HepG2 (cell line): Measurements from ENCODE around the gene MEI1. TPM values are rescaled to one million over a fixed set of nuclear protein-coding genes. Genes with fewer than 3 reads are reported as not detected.
A peak's percentile ranks its signal among the peaks of the same experiment; 100 is the strongest.

Source experiments
- ERF ChIP-seq: IDR thresholded peaks from 2 replicates; pipeline ENCODE4 v1.6.1; 2018; ENCODE audit warnings: missing biosample characterization, missing genetic modification reagents
- ETV5 ChIP-seq: IDR thresholded peaks from 2 replicates; pipeline ENCODE4 v1.6.1; 2018; ENCODE audit warnings: missing biosample characterization, missing genetic modification reagents, inconsistent platforms, borderline replicate concordance
- FOSL2 ChIP-seq: sonication (generic); formaldehyde crosslinking; IDR thresholded peaks from 2 replicates; pipeline ENCODE4 v1.4.0; 2020; ENCODE audit warnings: missing genetic modification reagents
- HNF4G ChIP-seq, 2 experiments: sonication (generic) in 1 of 2; formaldehyde crosslinking in 1 of 2; IDR thresholded peaks; 2 replicates each; pipeline versions ENCODE4 v1.4.0 to v1.6.1; 2011 to 2020; ENCODE audit warnings: borderline replicate concordance in 2 of 2, low read depth in 2 of 2, mild to moderate bottlenecking in 2 of 2, low read length in 1 of 2, missing genetic modification reagents in 1 of 2, moderate library complexity in 1 of 2
- HNRNPLL ChIP-seq: fragments of 200-400 bp; formaldehyde crosslinking; IDR thresholded peaks from 2 replicates; pipeline ENCODE4 v1.6.1; 2017; ENCODE audit warnings: mild to moderate bottlenecking, low read depth, low read length; ENCODE audit not compliant: poor library complexity, severe bottlenecking
- KDM3A ChIP-seq: IDR thresholded peaks from 2 replicates; pipeline ENCODE4 v1.6.1; 2018; ENCODE audit warnings: low read depth, missing compliant biosample characterization
- PAF1 ChIP-seq: IDR thresholded peaks from 2 replicates; pipeline ENCODE4 v1.6.1; 2016; ENCODE audit warnings: missing genetic modification reagents, missing compliant biosample characterization
- RBFOX2 ChIP-seq: fragments of 200-400 bp; formaldehyde crosslinking; IDR thresholded peaks from 2 replicates; pipeline ENCODE4 v1.6.1; 2017; ENCODE audit warnings: low read depth, mild to moderate bottlenecking, low read length
- SRF ChIP-seq: IDR thresholded peaks from 2 replicates; pipeline ENCODE4 v1.6.1; 2011; ENCODE audit warnings: mild to moderate bottlenecking, low read depth, low read length, moderate library complexity
- ZNF274 ChIP-seq: sonication (generic); formaldehyde crosslinking; IDR thresholded peaks from 2 replicates; pipeline ENCODE4 v1.5.1; 2020; ENCODE audit warnings: mild to moderate bottlenecking, missing genetic modification reagents
- ZNF556 ChIP-seq: sonication (generic); formaldehyde crosslinking; IDR thresholded peaks from 2 replicates; pipeline ENCODE4 v1.4.0; 2020; ENCODE audit warnings: mild to moderate bottlenecking, missing genetic modification reagents, borderline replicate concordance
- ZNF879 ChIP-seq: sonication (generic); formaldehyde crosslinking; IDR thresholded peaks from 2 replicates; pipeline ENCODE4 v1.8.1; 2023; ENCODE audit warnings: missing genetic modification reagents
- ZSCAN21 ChIP-seq: sonication (generic); formaldehyde crosslinking; IDR thresholded peaks from 2 replicates; pipeline ENCODE4 v1.8.0; 2022; ENCODE audit warnings: mild to moderate bottlenecking, missing genetic modification reagents, moderate library complexity, borderline replicate concordance
- polyA plus RNA-seq, 8 experiments: library from polyadenylated mRNA; depleted of rRNA in 3 of 8; stranded (reverse) in 7 of 8; unstranded in 1 of 8; fragments of >200 nt; fragmentation: Illumina TruSeq in 4 of 8; extraction: Trizol in 4 of 8; gene quantifications; 2 replicates each; pipeline versions ENCODE4 v1.2.1 to v1.2.3, GENCODE V29; 2011 to 2016; ENCODE audit warnings: low read depth in 4 of 8, missing spikeins in 1 of 8, mixed read lengths in 1 of 8; ENCODE audit not compliant: insufficient read depth in 1 of 8
- total RNA-seq, 5 experiments: library from RNA; depleted of rRNA; stranded (reverse); fragments of >200 nt; fragmentation: Illumina TruSeq; extraction: Trizol; gene quantifications; 2 replicates each; pipeline ENCODE4 v1.2.3, GENCODE V29; 2016; ENCODE audit warnings: low read depth in 1 of 5
- TF ChIP-seq, protein P1 (sequence below): sonication (generic); formaldehyde crosslinking; IDR thresholded peaks from 2 replicates; pipeline ENCODE4 v1.4.0; 2020; ENCODE audit warnings: missing genetic modification reagents
- TF ChIP-seq, protein P2 (sequence below): sonication (generic); formaldehyde crosslinking; IDR thresholded peaks from 2 replicates; pipeline ENCODE4 v1.8.1; 2023; ENCODE audit warnings: missing genetic modification reagents, inconsistent platforms, borderline replicate concordance
- TF ChIP-seq, protein P3 (sequence below): sonication (generic); formaldehyde crosslinking; IDR thresholded peaks from 2 replicates; pipeline ENCODE4 v1.4.0; 2020; ENCODE audit warnings: missing genetic modification reagents, borderline replicate concordance
- TF ChIP-seq, protein P4 (sequence below): sonication (generic); formaldehyde crosslinking; IDR thresholded peaks from 2 replicates; pipeline ENCODE4 v1.9.0; 2021; ENCODE audit warnings: missing genetic modification reagents, borderline replicate concordance

Gene MEI1
- total and polyA plus RNA-seq, 2 of the 13 experiments (the other 11 are each of a cell fraction or from before 2014, with no cell fraction given): 0.75 to 1.9 TPM

- TF ChIP-seq, protein P1, sequence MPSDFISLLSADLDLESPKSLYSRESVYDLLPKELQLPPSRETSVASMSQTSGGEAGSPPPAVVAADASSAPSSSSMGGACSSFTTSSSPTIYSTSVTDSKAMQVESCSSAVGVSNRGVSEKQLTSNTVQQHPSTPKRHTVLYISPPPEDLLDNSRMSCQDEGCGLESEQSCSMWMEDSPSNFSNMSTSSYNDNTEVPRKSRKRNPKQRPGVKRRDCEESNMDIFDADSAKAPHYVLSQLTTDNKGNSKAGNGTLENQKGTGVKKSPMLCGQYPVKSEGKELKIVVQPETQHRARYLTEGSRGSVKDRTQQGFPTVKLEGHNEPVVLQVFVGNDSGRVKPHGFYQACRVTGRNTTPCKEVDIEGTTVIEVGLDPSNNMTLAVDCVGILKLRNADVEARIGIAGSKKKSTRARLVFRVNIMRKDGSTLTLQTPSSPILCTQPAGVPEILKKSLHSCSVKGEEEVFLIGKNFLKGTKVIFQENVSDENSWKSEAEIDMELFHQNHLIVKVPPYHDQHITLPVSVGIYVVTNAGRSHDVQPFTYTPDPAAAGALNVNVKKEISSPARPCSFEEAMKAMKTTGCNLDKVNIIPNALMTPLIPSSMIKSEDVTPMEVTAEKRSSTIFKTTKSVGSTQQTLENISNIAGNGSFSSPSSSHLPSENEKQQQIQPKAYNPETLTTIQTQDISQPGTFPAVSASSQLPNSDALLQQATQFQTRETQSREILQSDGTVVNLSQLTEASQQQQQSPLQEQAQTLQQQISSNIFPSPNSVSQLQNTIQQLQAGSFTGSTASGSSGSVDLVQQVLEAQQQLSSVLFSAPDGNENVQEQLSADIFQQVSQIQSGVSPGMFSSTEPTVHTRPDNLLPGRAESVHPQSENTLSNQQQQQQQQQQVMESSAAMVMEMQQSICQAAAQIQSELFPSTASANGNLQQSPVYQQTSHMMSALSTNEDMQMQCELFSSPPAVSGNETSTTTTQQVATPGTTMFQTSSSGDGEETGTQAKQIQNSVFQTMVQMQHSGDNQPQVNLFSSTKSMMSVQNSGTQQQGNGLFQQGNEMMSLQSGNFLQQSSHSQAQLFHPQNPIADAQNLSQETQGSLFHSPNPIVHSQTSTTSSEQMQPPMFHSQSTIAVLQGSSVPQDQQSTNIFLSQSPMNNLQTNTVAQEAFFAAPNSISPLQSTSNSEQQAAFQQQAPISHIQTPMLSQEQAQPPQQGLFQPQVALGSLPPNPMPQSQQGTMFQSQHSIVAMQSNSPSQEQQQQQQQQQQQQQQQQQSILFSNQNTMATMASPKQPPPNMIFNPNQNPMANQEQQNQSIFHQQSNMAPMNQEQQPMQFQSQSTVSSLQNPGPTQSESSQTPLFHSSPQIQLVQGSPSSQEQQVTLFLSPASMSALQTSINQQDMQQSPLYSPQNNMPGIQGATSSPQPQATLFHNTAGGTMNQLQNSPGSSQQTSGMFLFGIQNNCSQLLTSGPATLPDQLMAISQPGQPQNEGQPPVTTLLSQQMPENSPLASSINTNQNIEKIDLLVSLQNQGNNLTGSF (CRISPR knock-in tag): 0 out of 2 replicates have a peak, but pooled peaks have one; percentile 26
- TF ChIP-seq ZNF879 (CRISPR knock-in tag) (0 out of 2 replicates have a peak, but pooled peaks have one; percentile 13), ZSCAN21 (peak; percentile 83), FOSL2 (CRISPR knock-in tag) (peak; percentile 43), SRF (no peak), PAF1 (CRISPR knock-in tag) (no peak), ETV5 (peak; percentile 93), ZNF274 (CRISPR knock-in tag) (peak; percentile 36; the same call in 1 of the 2 replicates), ZNF556 (CRISPR knock-in tag) (peak; percentile 85; the same call in 1 of the 2 replicates), HNRNPLL (peak; percentile 94), ERF (CRISPR knock-in tag) (peak; percentile 63; the same call in 1 of the 2 replicates), HNF4G (IDR thresholded peaks at IDR 0.05; ENCODE audit: borderline replicate concordance, low read depth, low read length) (no peak), HNF4G (CRISPR knock-in tag; IDR thresholded peaks at IDR 0.05; ENCODE audit: borderline replicate concordance, low read depth) (peak; percentile 39; the same call in 1 of the 2 replicates), KDM3A (CRISPR knock-in tag) (peak; percentile 47; the same call in 1 of the 2 replicates), RBFOX2 (peak; percentile 91)
- TF ChIP-seq, protein P2, sequence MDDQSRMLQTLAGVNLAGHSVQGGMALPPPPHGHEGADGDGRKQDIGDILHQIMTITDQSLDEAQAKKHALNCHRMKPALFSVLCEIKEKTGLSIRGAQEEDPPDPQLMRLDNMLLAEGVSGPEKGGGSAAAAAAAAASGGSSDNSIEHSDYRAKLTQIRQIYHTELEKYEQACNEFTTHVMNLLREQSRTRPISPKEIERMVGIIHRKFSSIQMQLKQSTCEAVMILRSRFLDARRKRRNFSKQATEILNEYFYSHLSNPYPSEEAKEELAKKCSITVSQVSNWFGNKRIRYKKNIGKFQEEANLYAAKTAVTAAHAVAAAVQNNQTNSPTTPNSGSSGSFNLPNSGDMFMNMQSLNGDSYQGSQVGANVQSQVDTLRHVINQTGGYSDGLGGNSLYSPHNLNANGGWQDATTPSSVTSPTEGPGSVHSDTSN (CRISPR knock-in tag): 0 out of 2 replicates have a peak, but pooled peaks have one; percentile 65
- TF ChIP-seq, protein P3, sequence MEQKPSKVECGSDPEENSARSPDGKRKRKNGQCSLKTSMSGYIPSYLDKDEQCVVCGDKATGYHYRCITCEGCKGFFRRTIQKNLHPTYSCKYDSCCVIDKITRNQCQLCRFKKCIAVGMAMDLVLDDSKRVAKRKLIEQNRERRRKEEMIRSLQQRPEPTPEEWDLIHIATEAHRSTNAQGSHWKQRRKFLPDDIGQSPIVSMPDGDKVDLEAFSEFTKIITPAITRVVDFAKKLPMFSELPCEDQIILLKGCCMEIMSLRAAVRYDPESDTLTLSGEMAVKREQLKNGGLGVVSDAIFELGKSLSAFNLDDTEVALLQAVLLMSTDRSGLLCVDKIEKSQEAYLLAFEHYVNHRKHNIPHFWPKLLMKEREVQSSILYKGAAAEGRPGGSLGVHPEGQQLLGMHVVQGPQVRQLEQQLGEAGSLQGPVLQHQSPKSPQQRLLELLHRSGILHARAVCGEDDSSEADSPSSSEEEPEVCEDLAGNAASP (CRISPR knock-in tag): peak; percentile 66; the same call in 1 of the 2 replicates
- TF ChIP-seq, protein P4, sequence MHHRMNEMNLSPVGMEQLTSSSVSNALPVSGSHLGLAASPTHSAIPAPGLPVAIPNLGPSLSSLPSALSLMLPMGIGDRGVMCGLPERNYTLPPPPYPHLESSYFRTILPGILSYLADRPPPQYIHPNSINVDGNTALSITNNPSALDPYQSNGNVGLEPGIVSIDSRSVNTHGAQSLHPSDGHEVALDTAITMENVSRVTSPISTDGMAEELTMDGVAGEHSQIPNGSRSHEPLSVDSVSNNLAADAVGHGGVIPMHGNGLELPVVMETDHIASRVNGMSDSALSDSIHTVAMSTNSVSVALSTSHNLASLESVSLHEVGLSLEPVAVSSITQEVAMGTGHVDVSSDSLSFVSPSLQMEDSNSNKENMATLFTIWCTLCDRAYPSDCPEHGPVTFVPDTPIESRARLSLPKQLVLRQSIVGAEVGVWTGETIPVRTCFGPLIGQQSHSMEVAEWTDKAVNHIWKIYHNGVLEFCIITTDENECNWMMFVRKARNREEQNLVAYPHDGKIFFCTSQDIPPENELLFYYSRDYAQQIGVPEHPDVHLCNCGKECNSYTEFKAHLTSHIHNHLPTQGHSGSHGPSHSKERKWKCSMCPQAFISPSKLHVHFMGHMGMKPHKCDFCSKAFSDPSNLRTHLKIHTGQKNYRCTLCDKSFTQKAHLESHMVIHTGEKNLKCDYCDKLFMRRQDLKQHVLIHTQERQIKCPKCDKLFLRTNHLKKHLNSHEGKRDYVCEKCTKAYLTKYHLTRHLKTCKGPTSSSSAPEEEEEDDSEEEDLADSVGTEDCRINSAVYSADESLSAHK: no peak
Observed at GRCh38 chr22:41688365-41689211, 10.7 kb upstream of the MEI1 start, which contains the start of gene SNU13 (continued).
